ENCODE measurements around the gene KRT5. TPM values are rescaled to one million over a fixed set of nuclear protein-coding genes. Genes with fewer than 3 reads are reported as not detected.
"Not testable (repeated sequence)": the region's sequence is repeated elsewhere in the genome, so short reads cannot be mapped to it uniquely, and the experiment has no call there.

Gene KRT5
- total and polyA plus RNA-seq, 3 donors from 2014 or later: 0.39 to 2.6 (median 1.1) TPM

DNA sequence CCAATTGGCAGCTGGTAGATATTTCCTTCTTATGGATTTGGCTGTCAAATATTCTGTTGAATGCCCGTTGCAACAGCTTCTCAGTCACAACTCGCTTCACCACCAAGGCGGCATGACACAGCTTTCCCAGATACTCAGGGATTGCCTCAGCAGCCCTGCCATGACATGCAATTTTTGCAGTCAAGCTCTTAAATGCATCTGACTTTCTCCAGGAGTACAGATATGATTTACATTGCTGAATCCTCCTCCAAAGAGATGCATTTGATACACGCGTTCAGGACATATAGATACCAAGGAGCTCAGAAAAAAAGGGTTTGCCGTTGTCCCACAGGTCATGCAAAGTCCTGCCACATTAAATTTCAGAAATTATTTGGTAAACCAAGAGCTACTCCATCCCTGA, 6.5 kb downstream of the KRT5 start:
- intact Hi-C loops (cut with DNase I; ENCODE audit: low total_unique reads): no loop called here
- no peaks in the 10 kb centered on the region for H3K27me3 ChIP-seq
- WGBS, 2 donors: 81 to 98% methylated on average over 6 of the region's 6 CpGs
- no peaks in the 10 kb centered on the region for H3K9me3 ChIP-seq
- H3K36me3 ChIP-seq (ENCODE audit: low read depth, missing control alignments): no peaks in the 10 kb centered on the region
- no peak for TF ChIP-seq POLR2A (IDR thresholded peaks at IDR 0.05)
- TF ChIP-seq, protein P1, sequence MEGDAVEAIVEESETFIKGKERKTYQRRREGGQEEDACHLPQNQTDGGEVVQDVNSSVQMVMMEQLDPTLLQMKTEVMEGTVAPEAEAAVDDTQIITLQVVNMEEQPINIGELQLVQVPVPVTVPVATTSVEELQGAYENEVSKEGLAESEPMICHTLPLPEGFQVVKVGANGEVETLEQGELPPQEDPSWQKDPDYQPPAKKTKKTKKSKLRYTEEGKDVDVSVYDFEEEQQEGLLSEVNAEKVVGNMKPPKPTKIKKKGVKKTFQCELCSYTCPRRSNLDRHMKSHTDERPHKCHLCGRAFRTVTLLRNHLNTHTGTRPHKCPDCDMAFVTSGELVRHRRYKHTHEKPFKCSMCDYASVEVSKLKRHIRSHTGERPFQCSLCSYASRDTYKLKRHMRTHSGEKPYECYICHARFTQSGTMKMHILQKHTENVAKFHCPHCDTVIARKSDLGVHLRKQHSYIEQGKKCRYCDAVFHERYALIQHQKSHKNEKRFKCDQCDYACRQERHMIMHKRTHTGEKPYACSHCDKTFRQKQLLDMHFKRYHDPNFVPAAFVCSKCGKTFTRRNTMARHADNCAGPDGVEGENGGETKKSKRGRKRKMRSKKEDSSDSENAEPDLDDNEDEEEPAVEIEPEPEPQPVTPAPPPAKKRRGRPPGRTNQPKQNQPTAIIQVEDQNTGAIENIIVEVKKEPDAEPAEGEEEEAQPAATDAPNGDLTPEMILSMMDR (IDR thresholded peaks at IDR 0.05): no peak
- no peak overlapping the region for H3K4me3 ChIP-seq
- no peak for DNase-seq
- no peaks in the 10 kb centered on the region for H3K4me1 ChIP-seq
- no peak overlapping the region for H3K27ac ChIP-seq

DNA sequence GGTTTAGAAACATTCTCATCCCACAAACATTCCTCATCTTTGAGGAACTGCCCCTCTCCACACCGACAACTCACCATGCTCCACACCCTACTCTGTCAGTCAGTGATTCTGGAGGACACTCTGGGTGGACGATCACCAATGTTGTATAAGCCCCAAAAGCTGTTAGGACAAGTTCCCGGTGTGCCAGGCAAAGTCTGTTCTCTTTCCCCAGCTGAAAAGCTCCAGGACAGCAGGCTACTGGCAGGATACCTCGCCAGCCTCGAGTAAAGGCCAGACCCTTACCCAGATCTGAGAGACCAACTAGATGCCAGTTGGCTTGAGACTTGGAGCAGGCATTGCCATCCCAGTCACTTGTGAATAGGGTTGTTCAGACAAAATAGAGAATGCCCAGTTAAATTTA, 12.0 kb downstream of the KRT5 start:
- Histone ChIP-seq H3K4me3 (no peak overlapping the region), H3K27me3 (no peaks in the 10 kb centered on the region), H3K9me3 (no peaks in the 10 kb centered on the region), H3K36me3 (ENCODE audit: low read depth, missing control alignments) (no peaks in the 10 kb centered on the region), H3K27ac (no peak overlapping the region), H3K4me1 (no peaks in the 10 kb centered on the region)
- WGBS, 2 donors: 92 to 97% methylated on average over 5 of the region's 5 CpGs
- TF ChIP-seq, protein P1 (IDR thresholded peaks at IDR 0.05): no peak
- TF ChIP-seq POLR2A (IDR thresholded peaks at IDR 0.05): no peak
- intact Hi-C loops (cut with DNase I; ENCODE audit: low total_unique reads): no loop called here
- no peak for DNase-seq

DNA sequence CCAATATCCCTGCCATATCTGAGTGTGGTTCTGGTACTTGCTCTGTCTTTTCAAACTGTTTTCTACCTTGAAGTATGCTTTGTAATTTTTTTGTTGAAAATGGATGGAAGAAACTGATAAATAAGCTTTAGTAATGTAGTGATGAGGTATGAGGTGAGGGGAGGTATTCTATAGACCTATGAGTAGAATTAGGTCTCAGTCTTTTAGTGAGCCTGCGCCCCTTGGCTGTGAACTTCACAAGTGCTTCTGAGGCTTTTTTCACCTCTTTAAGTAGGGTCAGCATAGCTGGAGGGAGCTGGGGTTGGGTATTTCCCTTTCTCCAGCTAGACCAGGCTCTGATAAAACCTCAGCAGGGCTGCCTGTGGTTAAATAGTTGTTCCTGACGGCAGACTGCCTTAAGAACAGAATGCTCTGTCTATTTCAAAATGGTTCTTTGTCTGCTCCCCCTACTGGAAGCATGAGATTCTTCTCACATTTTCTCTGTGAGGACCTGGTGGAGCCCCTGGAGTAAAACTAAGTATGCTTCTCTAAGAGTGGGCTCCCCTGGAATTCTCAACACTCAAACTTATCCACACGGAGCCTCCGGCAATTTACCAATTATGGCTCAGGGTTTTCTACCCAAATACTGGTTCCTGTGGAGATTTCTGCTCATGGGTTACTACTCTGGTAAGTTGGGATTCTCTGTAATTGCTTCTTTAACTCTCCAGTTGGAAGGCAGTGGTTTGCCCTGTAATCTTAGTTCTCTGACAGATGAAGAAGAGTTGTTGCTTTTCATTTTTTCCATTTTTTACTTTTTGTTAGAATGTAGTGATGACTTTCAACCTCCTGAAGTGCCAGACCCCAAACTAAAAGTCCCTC, 13.1 kb downstream of the KRT5 start:
- Histone ChIP-seq H3K36me3 (ENCODE audit: low read depth, missing control alignments) (no peaks in the 10 kb centered on the region), H3K4me1 (no peaks in the 10 kb centered on the region), H3K9me3 (no peaks in the 10 kb centered on the region), H3K27ac (no peak overlapping the region), H3K27me3 (no peaks in the 10 kb centered on the region), H3K4me3 (no peak overlapping the region)
- WGBS, 2 donors: 44 to 63% methylated on average over 4 of the region's 4 CpGs
- DNase-seq: no peak
- TF ChIP-seq POLR2A (IDR thresholded peaks at IDR 0.05): no peak
- TF ChIP-seq, protein P1 (IDR thresholded peaks at IDR 0.05): peak in 2 of 3 experiments; percentile 52 to 53
- intact Hi-C loops (cut with DNase I; ENCODE audit: low total_unique reads): no loop called here

DNA sequence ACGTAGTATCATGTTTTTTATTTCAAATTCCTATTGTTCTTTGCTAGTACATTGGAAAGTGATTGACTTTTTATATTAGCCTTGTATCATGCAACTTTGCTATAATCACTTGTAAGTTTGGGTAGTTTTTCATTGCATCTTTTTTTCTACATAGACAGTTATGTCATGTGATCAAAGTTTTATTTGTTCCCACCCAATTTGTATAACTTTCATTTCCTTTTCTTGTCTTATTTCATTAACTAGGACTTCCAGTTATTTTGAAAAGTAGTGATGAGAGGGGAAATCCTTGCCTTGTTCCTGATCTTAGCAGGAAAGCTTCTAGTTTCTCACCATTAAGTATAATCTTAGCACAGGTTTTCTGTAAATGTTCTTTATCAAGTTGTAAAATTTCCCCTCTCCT, 17.3 kb downstream of the KRT5 start:
- H3K4me1 ChIP-seq: no peaks in the 10 kb centered on the region
- intact Hi-C loops (cut with DNase I; ENCODE audit: low total_unique reads): no loop called here
- H3K36me3 ChIP-seq (ENCODE audit: low read depth, missing control alignments): no peaks in the 10 kb centered on the region
- DNase-seq: no peak
- TF ChIP-seq POLR2A (IDR thresholded peaks at IDR 0.05): no peak
- TF ChIP-seq, protein P1 (IDR thresholded peaks at IDR 0.05): no peak
- no peaks in the 10 kb centered on the region for H3K9me3 ChIP-seq
- H3K27me3 ChIP-seq: no peaks in the 10 kb centered on the region
- no peak overlapping the region for H3K27ac ChIP-seq
- WGBS, 2 donors: 94 to 100% methylated on average over 1 of the region's 1 CpG
- no peak overlapping the region for H3K4me3 ChIP-seq

DNA sequence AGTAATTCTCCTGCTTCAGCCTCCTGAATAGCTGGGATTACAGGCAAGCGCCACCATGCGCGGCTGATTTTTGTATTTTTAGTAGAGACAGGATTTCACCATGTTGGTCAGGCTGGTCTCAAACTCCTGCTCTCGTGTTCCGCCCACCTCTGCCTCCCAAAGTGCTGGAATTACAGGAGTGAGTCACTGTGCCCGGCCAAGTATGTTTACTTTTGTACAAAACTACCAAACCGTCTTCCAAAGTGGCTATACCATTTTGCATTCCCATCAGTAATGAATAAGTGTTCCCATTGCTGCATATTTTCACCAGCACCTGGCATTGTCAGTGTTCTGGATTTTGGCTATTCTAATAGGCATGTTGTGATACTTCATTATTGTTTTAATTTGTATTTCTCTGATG, 18.7 kb downstream of the KRT5 start:
- Histone ChIP-seq H3K4me1 (peaks cover 1% of the 10 kb centered on the region), H3K9me3 (no peaks in the 10 kb centered on the region), H3K36me3 (ENCODE audit: low read depth, missing control alignments) (no peaks in the 10 kb centered on the region), H3K4me3 (no peak overlapping the region), H3K27ac (no peak overlapping the region), H3K27me3 (no peaks in the 10 kb centered on the region)
- intact Hi-C loops (cut with DNase I; ENCODE audit: low total_unique reads): no loop called here
- 82 to 95% methylated on average over 7 of the region's 7 CpGs for WGBS, 2 donors
- no peak for DNase-seq
- TF ChIP-seq POLR2A (IDR thresholded peaks at IDR 0.05): no peak
- TF ChIP-seq, protein P1 (IDR thresholded peaks at IDR 0.05): no peak

DNA sequence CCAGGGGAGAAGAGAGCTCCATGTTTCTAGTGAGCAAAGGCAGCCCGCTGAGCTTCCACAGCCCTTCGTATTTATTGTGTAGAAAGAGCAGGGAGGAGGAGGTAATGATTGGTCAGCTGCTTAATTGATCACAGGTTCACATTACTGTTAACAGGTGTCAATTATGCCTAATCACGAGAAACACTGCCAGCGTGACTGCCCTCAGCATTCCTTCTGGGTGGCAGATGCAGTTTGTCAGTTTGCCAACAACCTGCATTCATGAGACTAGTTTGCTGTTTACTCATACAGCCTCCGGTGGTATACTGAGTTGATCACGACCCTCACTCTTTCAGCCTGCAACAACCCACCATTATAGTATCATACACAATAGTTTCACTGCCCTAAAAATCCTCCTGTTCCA, 19.6 kb downstream of the KRT5 start:
- 83 to 90% methylated on average over 6 of the region's 6 CpGs for WGBS, 2 donors
- H3K27me3 ChIP-seq; H3K4me3 ChIP-seq; H3K36me3 ChIP-seq (ENCODE audit: low read depth, missing control alignments); intact Hi-C loops (cut with DNase I; ENCODE audit: low total_unique reads); H3K9me3 ChIP-seq; DNase-seq; H3K27ac ChIP-seq: not testable (repeated sequence)
- H3K4me1 ChIP-seq: peaks cover 10% of the 10 kb centered on the region
